MCF 10A (cell line): Measurements from ENCODE around the gene KCNK5. TPM values are rescaled to one million over a fixed set of nuclear protein-coding genes. Genes with fewer than 3 reads are reported as not detected.

Experiments
- Bru-seq: library from RNA; stranded (reverse); fragments of 400-500 nt; gene quantifications from one replicate; lab custom pipeline; 2021; lab: Mats Ljungman, UMichigan
- BruChase-seq, 2 experiments: library from RNA; stranded (reverse); fragments of 400-500 nt; gene quantifications; one replicate each; lab custom pipeline; 2021; lab: Mats Ljungman, UMichigan
- BruUV-seq: library from RNA; stranded (reverse); fragments of 400-500 nt; replicated peaks from 2 replicates; lab custom pipeline; 2021; lab: Mats Ljungman, UMichigan
- CTCF ChIA-PET: fragments of 300-600 bp; sonication (Branson Sonifier 250); formaldehyde crosslinking; extraction: SDS; loops from one replicate; lab custom pipeline; 2021; ENCODE audit warnings: antibody characterized with exemption, inconsistent platforms; lab: Yijun Ruan, JAX
- POLR2A ChIA-PET: fragments of 300-600, 350-650 bp; sonication (Branson Sonifier 250); formaldehyde crosslinking; extraction: SDS; loops from one replicate; lab custom pipeline; 2020; ENCODE audit warnings: antibody characterized with exemption, inconsistent platforms; lab: Yijun Ruan, JAX
- DNase-seq: peaks from one replicate; pipeline ENCODE4 v3.0.0-alpha.2; 2018; ENCODE audit not compliant: unreplicated experiment
- H3K27ac Mint-ChIP-seq: one replicate; pipeline ENCODE4 v1.8.0; 2022; ENCODE audit warnings: mild to moderate bottlenecking, low read depth, mixed read lengths; ENCODE audit not compliant: unreplicated experiment
- H3K27me3 Mint-ChIP-seq: one replicate; pipeline ENCODE4 v1.8.0; 2022; ENCODE audit warnings: mixed read lengths; ENCODE audit not compliant: insufficient read depth, unreplicated experiment
- H3K36me3 Mint-ChIP-seq: one replicate; pipeline ENCODE4 v1.8.0; 2022; ENCODE audit warnings: mild to moderate bottlenecking, moderate library complexity, mixed read lengths; ENCODE audit not compliant: insufficient read depth, unreplicated experiment
- H3K4me1 Mint-ChIP-seq: one replicate; pipeline ENCODE4 v1.8.0; 2022; ENCODE audit warnings: mixed read lengths; ENCODE audit not compliant: insufficient read depth, unreplicated experiment
- H3K4me3 Mint-ChIP-seq: one replicate; pipeline ENCODE4 v1.8.0; 2022; ENCODE audit warnings: mild to moderate bottlenecking, moderate library complexity, mixed read lengths; ENCODE audit not compliant: unreplicated experiment
- H3K9me3 Mint-ChIP-seq: one replicate; pipeline ENCODE4 v1.8.0; 2022; ENCODE audit warnings: mixed read lengths; ENCODE audit not compliant: unreplicated experiment
- intact Hi-C: fragments of 100-400 bp; cut with micrococcal nuclease; formaldehyde crosslinking; loops from 2 replicates; pipeline ENCODE4 v1.14.1; 2022
- long read RNA-seq: library from polyadenylated mRNA; stranded (forward); transcript quantifications from one replicate; pipeline ENCODE4 v2.0.0, GENCODE V29; 2022
- total RNA-seq: library from RNA; stranded (reverse); gene quantifications from 2 replicates; pipeline ENCODE4 v1.2.3, GENCODE V29; 2022
- TF ChIP-seq, protein P1 (sequence below): fragments of 200-600 bp; IDR thresholded peaks from one replicate; pipeline ENCODE4 v1.8.0; 2022; ENCODE audit warnings: antibody characterized with exemption, mild to moderate bottlenecking; ENCODE audit not compliant: unreplicated experiment

The KCNK5 gene, protein sequence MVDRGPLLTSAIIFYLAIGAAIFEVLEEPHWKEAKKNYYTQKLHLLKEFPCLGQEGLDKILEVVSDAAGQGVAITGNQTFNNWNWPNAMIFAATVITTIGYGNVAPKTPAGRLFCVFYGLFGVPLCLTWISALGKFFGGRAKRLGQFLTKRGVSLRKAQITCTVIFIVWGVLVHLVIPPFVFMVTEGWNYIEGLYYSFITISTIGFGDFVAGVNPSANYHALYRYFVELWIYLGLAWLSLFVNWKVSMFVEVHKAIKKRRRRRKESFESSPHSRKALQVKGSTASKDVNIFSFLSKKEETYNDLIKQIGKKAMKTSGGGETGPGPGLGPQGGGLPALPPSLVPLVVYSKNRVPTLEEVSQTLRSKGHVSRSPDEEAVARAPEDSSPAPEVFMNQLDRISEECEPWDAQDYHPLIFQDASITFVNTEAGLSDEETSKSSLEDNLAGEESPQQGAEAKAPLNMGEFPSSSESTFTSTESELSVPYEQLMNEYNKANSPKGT
- 1.3 and 2.6 TPM in 2 replicates for total RNA-seq
- Bru-seq, nascent RNA, result percentile 36 among the genes with signal in this experiment
- BruChase-seq, experiment 1, labeled RNA remaining after a 6-hour chase, result percentile 15 among the genes with signal in this experiment
- BruChase-seq, experiment 2, labeled RNA remaining after a 2-hour chase, result percentile 26 among the genes with signal in this experiment
- long read RNA-seq, partial matches to known transcripts, result 1 of 9 reads
- long read RNA-seq, other reads (novel, unspliced or antisense), result 5 of 9 reads

GRCh38 chr6:39228992-39229767, at the start of gene KCNK5:
Gene KCNK5 (minus strand): TSS chr6:39229475. CDS start chr6:39229111, 364 bp downstream.
- TF ChIP-seq, protein P1, sequence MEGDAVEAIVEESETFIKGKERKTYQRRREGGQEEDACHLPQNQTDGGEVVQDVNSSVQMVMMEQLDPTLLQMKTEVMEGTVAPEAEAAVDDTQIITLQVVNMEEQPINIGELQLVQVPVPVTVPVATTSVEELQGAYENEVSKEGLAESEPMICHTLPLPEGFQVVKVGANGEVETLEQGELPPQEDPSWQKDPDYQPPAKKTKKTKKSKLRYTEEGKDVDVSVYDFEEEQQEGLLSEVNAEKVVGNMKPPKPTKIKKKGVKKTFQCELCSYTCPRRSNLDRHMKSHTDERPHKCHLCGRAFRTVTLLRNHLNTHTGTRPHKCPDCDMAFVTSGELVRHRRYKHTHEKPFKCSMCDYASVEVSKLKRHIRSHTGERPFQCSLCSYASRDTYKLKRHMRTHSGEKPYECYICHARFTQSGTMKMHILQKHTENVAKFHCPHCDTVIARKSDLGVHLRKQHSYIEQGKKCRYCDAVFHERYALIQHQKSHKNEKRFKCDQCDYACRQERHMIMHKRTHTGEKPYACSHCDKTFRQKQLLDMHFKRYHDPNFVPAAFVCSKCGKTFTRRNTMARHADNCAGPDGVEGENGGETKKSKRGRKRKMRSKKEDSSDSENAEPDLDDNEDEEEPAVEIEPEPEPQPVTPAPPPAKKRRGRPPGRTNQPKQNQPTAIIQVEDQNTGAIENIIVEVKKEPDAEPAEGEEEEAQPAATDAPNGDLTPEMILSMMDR, result peak; percentile 51
- ChIA-PET POLR2A (interaction anchor here (0.6 to 1.8 kb wide), 6 partner anchors 10 to 590 kb away, joined by 3 to 13 read pairs (median 4); partner anchors contain the start of gene BTBD9), CTCF (interaction anchor here (0.5 to 2.3 kb wide), 14 partner anchors 13 to 252 kb away, joined by 3 to 9 read pairs (median 3); no protein-coding TSS in a partner anchor)
- H3K27ac Mint-ChIP-seq, result no peak within 1 kb of the TSS
- H3K9me3 Mint-ChIP-seq, result no peaks in the 10 kb centered on the region
- intact Hi-C loops, result loop anchor here (2.0 kb wide), 1 partner anchor 74 kb away; no protein-coding TSS in a partner anchor
- no peaks in the 10 kb centered on the region for H3K27me3 Mint-ChIP-seq
- H3K4me3 Mint-ChIP-seq, result peak within 1 kb of the TSS; percentile 75
- no peaks in the 10 kb centered on the region for H3K36me3 Mint-ChIP-seq
- BruUV-seq, result TSS peak; percentile 58
- peaks cover 23% of the 10 kb centered on the region for H3K4me1 Mint-ChIP-seq
- peak; percentile 89 for DNase-seq

DNA sequence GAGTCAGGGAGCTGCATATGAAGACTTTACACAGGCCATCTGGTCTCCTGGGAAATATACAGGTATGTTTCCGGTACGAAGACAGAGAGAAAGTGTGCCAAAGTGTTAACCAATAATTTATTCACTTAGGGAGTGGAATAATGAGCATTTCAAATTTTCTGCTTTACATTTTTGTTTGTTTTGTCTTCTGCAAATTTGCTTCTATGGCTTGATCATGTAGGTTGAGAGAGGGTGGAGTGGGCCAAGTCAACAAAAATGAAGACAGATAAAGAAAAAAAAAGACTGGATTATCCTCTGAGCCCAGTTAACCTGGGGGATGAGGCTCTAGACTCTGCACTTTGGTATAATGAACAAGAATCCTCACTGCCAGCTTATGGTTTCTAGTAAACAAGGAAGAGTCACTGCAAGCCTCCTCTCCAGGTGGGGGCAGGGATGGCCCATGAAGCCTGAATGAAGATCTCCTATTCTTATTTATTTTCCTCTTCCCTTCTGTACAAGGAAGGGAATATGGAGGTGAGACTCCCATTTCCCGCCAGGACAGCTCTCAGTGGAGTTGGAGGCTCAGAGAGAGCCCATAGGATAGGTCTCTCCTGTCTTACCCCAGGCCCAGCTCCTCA, 47.2 kb upstream of the KCNK5 start:
- TF ChIP-seq, protein P1, result no peak
- CTCF ChIA-PET, result interaction anchor here (0.7 to 1.7 kb wide), 3 partner anchors 26 to 33 kb away, joined by 3 to 7 read pairs (median 3); no protein-coding TSS in a partner anchor
- H3K36me3 Mint-ChIP-seq, result peaks cover 4% of the 10 kb centered on the region
- no peak overlapping the region for H3K27ac Mint-ChIP-seq
- no peak overlapping the region for H3K4me3 Mint-ChIP-seq
- POLR2A ChIA-PET, result no interaction called here
- intact Hi-C loops, result no loop called here
- BruUV-seq, result no TSS peak
- DNase-seq, result no peak
- no peaks in the 10 kb centered on the region for H3K27me3 Mint-ChIP-seq
- H3K9me3 Mint-ChIP-seq, result no peaks in the 10 kb centered on the region
- H3K4me1 Mint-ChIP-seq, result peaks cover 15% of the 10 kb centered on the region

DNA sequence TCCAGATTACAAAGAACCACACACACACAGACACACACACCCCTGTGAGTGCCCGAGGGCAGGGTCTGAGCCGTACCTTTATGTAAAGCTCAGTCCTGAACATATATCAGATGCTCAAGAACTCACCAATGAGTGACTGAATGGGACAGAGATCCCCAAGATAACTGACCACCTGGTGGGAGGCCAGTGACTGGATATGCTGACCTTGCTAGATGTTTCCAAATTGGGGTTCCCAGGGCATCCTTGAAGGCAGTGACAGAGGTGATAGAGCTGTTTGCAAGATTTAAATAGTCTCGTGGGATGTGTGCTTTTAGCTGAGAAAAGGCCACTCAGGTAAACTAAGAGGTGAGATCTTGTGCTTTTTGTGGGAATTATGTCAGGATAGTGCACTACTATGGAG, 45.6 kb upstream of the KCNK5 start:
- intact Hi-C loops, result no loop called here
- TF ChIP-seq, protein P1, result no peak
- no peak for DNase-seq
- H3K9me3 Mint-ChIP-seq, result no peaks in the 10 kb centered on the region
- no peaks in the 10 kb centered on the region for H3K36me3 Mint-ChIP-seq
- H3K4me1 Mint-ChIP-seq, result peaks cover 3% of the 10 kb centered on the region
- ChIA-PET POLR2A (interaction anchor here (1.1 kb wide), 1 partner anchor 71 kb away, joined by 3 read pairs; no protein-coding TSS in a partner anchor), CTCF (no interaction called here)
- no peak overlapping the region for H3K27ac Mint-ChIP-seq
- no TSS peak for BruUV-seq
- no peak overlapping the region for H3K4me3 Mint-ChIP-seq
- H3K27me3 Mint-ChIP-seq, result no peaks in the 10 kb centered on the region
